SK-N-SH (cell line): ENCODE measurements around the gene HEXD. TPM values are rescaled to one million over a fixed set of nuclear protein-coding genes. Genes with fewer than 3 reads are reported as not detected.

ENCODE experiments used
- CTCF ChIA-PET: fragments of 300-600, 350-600 bp; formaldehyde crosslinking; extraction: SDS; loops from one replicate; lab custom pipeline; 2021; lab: Yijun Ruan, JAX
- POLR2A ChIA-PET: fragments of 350-600 bp; sonication (Branson Sonifier 250); formaldehyde crosslinking; extraction: SDS; loops from one replicate; lab custom pipeline; 2020; ENCODE audit warnings: antibody characterized with exemption, inconsistent platforms; lab: Yijun Ruan, JAX
- DNase-seq: peaks from one replicate; pipeline ENCODE4 v3.0.0; 2012
- H2AFZ ChIP-seq: fragments of 200-600 bp; sonication (generic); 2 replicates; pipeline ENCODE4 v1.8.1; 2016; ENCODE audit warnings: antibody characterized with exemption, mild to moderate bottlenecking, low read depth
- H3F3A ChIP-seq: fragments of 200-600 bp; sonication (generic); replicated peaks from 2 replicates; pipeline ENCODE3; 2016; ENCODE audit warnings: antibody characterized with exemption, mild to moderate bottlenecking; ENCODE audit not compliant: insufficient read depth
- H3K27ac ChIP-seq, 2 experiments: fragments of 200-500 bp in 1 of 2; fragments of 200-600 bp in 1 of 2; sonication (Bioruptor generic) in 1 of 2; sonication (generic), shearing (Covaris generic) in 1 of 2; 2 replicates each; pipeline versions ENCODE4 v1.5.1 to v1.6.1; 2014 to 2016; ENCODE audit warnings: low read depth in 2 of 2, inconsistent platforms in 1 of 2, low read length in 1 of 2, mild to moderate bottlenecking in 1 of 2, mixed read lengths in 1 of 2
- H3K27me3 ChIP-seq: fragments of 200-600 bp; sonication (generic), shearing (Covaris generic); 2 replicates; pipeline ENCODE4 v1.6.1; 2016; ENCODE audit warnings: mixed run types; ENCODE audit not compliant: insufficient read depth
- H3K36me3 ChIP-seq, 2 experiments: fragments of 200-500 bp in 1 of 2; fragments of 200-600 bp in 1 of 2; sonication (Bioruptor generic) in 1 of 2; sonication (generic) in 1 of 2; replicated peaks in 1 of 2; 2 replicates each; pipeline versions ENCODE3 to v1.5.1; 2014 to 2016; ENCODE audit warnings: low read length in 1 of 2, mild to moderate bottlenecking in 1 of 2; ENCODE audit not compliant: insufficient read depth in 2 of 2, control insufficient read depth in 1 of 2
- H3K4me1 ChIP-seq, 2 experiments: fragments of 200-500 bp in 1 of 2; fragments of 200-600 bp in 1 of 2; sonication (Bioruptor generic) in 1 of 2; sonication (generic), shearing (Covaris generic) in 1 of 2; 2 replicates each; pipeline versions ENCODE4 v1.5.1 to v1.6.1; 2014 to 2016; ENCODE audit warnings: low read depth in 1 of 2, low read length in 1 of 2, mixed run types in 1 of 2; ENCODE audit not compliant: insufficient read depth in 2 of 2, control insufficient read depth in 1 of 2
- H3K4me2 ChIP-seq: fragments of 200-600 bp; sonication (generic), shearing (Covaris generic); 2 replicates; pipeline ENCODE4 v1.6.1; 2017; ENCODE audit warnings: mixed run types
- H3K4me3 ChIP-seq, 2 experiments: fragments of 200-500 bp in 1 of 2; fragments of 200-600 bp in 1 of 2; sonication (Bioruptor generic) in 1 of 2; sonication (generic), shearing (Covaris generic) in 1 of 2; 2 replicates each; pipeline versions ENCODE4 v1.5.1 to v1.8.1; 2014 to 2016; ENCODE audit warnings: low read depth in 2 of 2, inconsistent platforms in 1 of 2, low read length in 1 of 2, mild to moderate bottlenecking in 1 of 2, mixed read lengths in 1 of 2, moderate library complexity in 1 of 2
- H3K79me2 ChIP-seq: fragments of 200-600 bp; sonication (generic); 2 replicates; pipeline ENCODE4 v1.8.1; 2017; ENCODE audit warnings: mild to moderate bottlenecking; ENCODE audit not compliant: insufficient read depth
- H3K9ac ChIP-seq: fragments of 200-600 bp; sonication (generic); 2 replicates; pipeline ENCODE4 v1.6.1; 2017; ENCODE audit warnings: mixed run types
- H3K9me2 ChIP-seq: fragments of 200-600 bp; sonication (generic); 2 replicates; pipeline ENCODE4 v1.6.1; 2017; ENCODE audit warnings: mixed run types
- H3K9me3 ChIP-seq: fragments of 200-600 bp; sonication (generic); 2 replicates; pipeline ENCODE4 v1.6.1; 2017; ENCODE audit warnings: mixed run types, mild to moderate bottlenecking, moderate library complexity
- H4K20me1 ChIP-seq: fragments of 200-600 bp; sonication (generic); 2 replicates; pipeline ENCODE4 v1.6.1; 2017; ENCODE audit warnings: mild to moderate bottlenecking, mixed run types; ENCODE audit not compliant: insufficient read depth
- CHD2 ChIP-seq: fragments of 150-350 bp; IDR thresholded peaks from 2 replicates; pipeline ENCODE4 v1.6.1; 2018; ENCODE audit warnings: low read length; ENCODE audit not compliant: partially characterized antibody
- FOXJ3 ChIP-seq: sonication (generic); formaldehyde crosslinking; IDR thresholded peaks from 2 replicates; pipeline ENCODE4 v1.5.1; 2020; ENCODE audit warnings: mild to moderate bottlenecking, missing genetic modification reagents
- FOXM1 ChIP-seq: IDR thresholded peaks from 2 replicates; pipeline ENCODE4 v1.4.0; 2012; ENCODE audit warnings: low read depth, mild to moderate bottlenecking
- NFIC ChIP-seq: IDR thresholded peaks from 2 replicates; pipeline ENCODE4 v1.4.0; 2012; ENCODE audit warnings: borderline replicate concordance
- NRF1 ChIP-seq: IDR thresholded peaks from 2 replicates; pipeline ENCODE4 v1.6.1; 2012; ENCODE audit warnings: low read depth, mild to moderate bottlenecking, low read length
- RAD21 ChIP-seq: IDR thresholded peaks from 2 replicates; pipeline ENCODE4 v1.6.1; 2012; ENCODE audit warnings: mild to moderate bottlenecking, low read length
- SMC3 ChIP-seq: IDR thresholded peaks from 2 replicates; pipeline ENCODE4 v1.6.1; 2012; ENCODE audit warnings: low read depth, low read length, improper control_type of control experiment
- YY1 ChIP-seq: IDR thresholded peaks from 2 replicates; pipeline ENCODE4 v1.4.0; 2012; ENCODE audit warnings: low read depth, mild to moderate bottlenecking
- ZBTB33 ChIP-seq: IDR thresholded peaks from 2 replicates; pipeline ENCODE4 v1.4.0; 2012; ENCODE audit warnings: low read depth, borderline replicate concordance
- WGBS: methylation state at CpG from one replicate; pipeline ENCODE4 v1.1.6; 2017; ENCODE audit warnings: low lambda C conversion rate; 5-methylcytosine and 5-hydroxymethylcytosine counted together
- polyA plus RNA-seq, 3 experiments: library from polyadenylated mRNA; depleted of rRNA; stranded (reverse); fragments of >200 nt; gene quantifications; 2 replicates each; pipeline ENCODE4 v1.2.3, GENCODE V29; 2012

Gene HEXD
- polyA plus RNA-seq, 1 of the 3 experiments (the other 2 are of a cell fraction) = 38.8 TPM

GRCh38 chr17:82391496-82392066 is 26.6 kb upstream of the HEXD start:
- ChIA-PET CTCF (interaction anchor here (1.5 kb wide), 1 partner anchor 163 kb away, joined by 3 read pairs; no protein-coding TSS in a partner anchor), POLR2A (no interaction called here)
- Histone ChIP-seq H4K20me1 (peaks cover 2% of the 10 kb centered on the region; the same call in 1 of the 2 replicates), H3K9me2 (no peaks in the 10 kb centered on the region), H3K4me1 (peaks cover 0 to 20% of the 10 kb centered on the region in 2 experiments; a peak in 1 of 4 replicates), H3K9me3 (no peaks in the 10 kb centered on the region), H3K9ac (no peak overlapping the region), H3K27me3 (no peaks in the 10 kb centered on the region), H3F3A (peaks cover 5% of the 10 kb centered on the region), H2AFZ (no peak overlapping the region), H3K27ac (no peak overlapping the region), H3K4me2 (no peak overlapping the region)
- DNase-seq = no peak
- WGBS = 92% methylated on average over 18 of the region's 23 CpGs
- no peak for TF ChIP-seq RAD21
- TF ChIP-seq CHD2 = no peak
- no peak for TF ChIP-seq FOXJ3 (CRISPR knock-in tag)
- no peak for TF ChIP-seq FOXM1
- no peak for TF ChIP-seq SMC3
- TF ChIP-seq NFIC = no peak
- TF ChIP-seq ZBTB33 = no peak
- TF ChIP-seq, all 33 proteins: peak for 0
- H3K36me3 ChIP-seq = peaks cover 0 to 2% of the 10 kb centered on the region in 2 experiments
- no peaks in the 10 kb centered on the region for H3K79me2 ChIP-seq
- no peak overlapping the region for H3K4me3 ChIP-seq

- Histone ChIP-seq H3K4me1 (peaks cover 0 to 19% of the 10 kb centered on the region in 2 experiments; a peak in 2 of 4 replicates), H3K4me3 (no peak overlapping the region), H3K36me3 (peaks cover 0 to 2% of the 10 kb centered on the region in 2 experiments), H3K27ac (no peak overlapping the region), H3K4me2 (no peak overlapping the region), H3F3A (peaks cover 10% of the 10 kb centered on the region), H3K79me2 (no peaks in the 10 kb centered on the region), H3K9me2 (no peaks in the 10 kb centered on the region), H3K27me3 (no peaks in the 10 kb centered on the region), H2AFZ (no peak overlapping the region), H3K9me3 (no peaks in the 10 kb centered on the region), H4K20me1 (peaks cover 2% of the 10 kb centered on the region; the same call in 1 of the 2 replicates), H3K9ac (no peak overlapping the region)
- WGBS = 96% methylated on average over 28 of the region's 28 CpGs
- no peak for DNase-seq
- TF ChIP-seq YY1 = no peak
- TF ChIP-seq CHD2 = no peak
- TF ChIP-seq NRF1 = no peak
- CTCF ChIA-PET = interaction anchor here (1.5 kb wide), 1 partner anchor 162 kb away, joined by 3 read pairs; no protein-coding TSS in a partner anchor
- POLR2A ChIA-PET = no interaction called here
Measured at GRCh38 chr17:82392209-82392920, 25.8 kb upstream of the HEXD start.
